CD4-positive, alpha-beta T cell treated with Interleukin-6 at 100 ng/mL for 8 hours (primary cell): ENCODE data around the gene OR10G3.
"Not testable (repeated sequence)": the region's sequence is repeated elsewhere in the genome, so short reads cannot be mapped to it uniquely, and the experiment has no call there.

Experiments used
- DNase-seq: peaks from one replicate; pipeline ENCODE4 v3.0.0-alpha.2; 2020; ENCODE audit warnings: mixed read lengths, low spot score

Gene OR10G3, protein sequence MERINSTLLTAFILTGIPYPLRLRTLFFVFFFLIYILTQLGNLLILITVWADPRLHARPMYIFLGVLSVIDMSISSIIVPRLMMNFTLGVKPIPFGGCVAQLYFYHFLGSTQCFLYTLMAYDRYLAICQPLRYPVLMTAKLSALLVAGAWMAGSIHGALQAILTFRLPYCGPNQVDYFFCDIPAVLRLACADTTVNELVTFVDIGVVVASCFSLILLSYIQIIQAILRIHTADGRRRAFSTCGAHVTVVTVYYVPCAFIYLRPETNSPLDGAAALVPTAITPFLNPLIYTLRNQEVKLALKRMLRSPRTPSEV

DNA sequence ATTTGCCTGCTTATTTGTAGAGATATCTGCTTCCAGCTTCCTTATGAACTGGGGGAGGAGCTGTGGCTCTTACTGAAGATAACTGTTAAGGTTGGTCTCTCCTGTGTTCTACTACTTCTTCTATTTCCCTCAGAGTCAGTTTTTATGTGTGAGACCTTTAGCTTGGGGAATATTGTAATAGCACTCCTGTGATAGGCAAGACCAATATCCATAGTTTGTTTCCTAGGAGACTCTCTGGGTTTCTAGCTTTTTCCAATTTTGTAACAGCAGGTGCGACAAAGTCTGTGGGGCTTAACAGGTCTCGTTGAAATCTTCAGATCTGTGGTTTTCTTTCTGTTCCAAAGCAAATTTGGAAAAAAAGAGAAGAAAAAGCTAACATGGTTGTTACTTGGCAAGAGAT lies at the start of gene OR10G3:
Gene OR10G3, minus strand, starts transcription at position 101 of the 400 bp plus-strand sequence. CDS start 9,332 bp downstream, outside the sequence.
- no peak for DNase-seq

DNA sequence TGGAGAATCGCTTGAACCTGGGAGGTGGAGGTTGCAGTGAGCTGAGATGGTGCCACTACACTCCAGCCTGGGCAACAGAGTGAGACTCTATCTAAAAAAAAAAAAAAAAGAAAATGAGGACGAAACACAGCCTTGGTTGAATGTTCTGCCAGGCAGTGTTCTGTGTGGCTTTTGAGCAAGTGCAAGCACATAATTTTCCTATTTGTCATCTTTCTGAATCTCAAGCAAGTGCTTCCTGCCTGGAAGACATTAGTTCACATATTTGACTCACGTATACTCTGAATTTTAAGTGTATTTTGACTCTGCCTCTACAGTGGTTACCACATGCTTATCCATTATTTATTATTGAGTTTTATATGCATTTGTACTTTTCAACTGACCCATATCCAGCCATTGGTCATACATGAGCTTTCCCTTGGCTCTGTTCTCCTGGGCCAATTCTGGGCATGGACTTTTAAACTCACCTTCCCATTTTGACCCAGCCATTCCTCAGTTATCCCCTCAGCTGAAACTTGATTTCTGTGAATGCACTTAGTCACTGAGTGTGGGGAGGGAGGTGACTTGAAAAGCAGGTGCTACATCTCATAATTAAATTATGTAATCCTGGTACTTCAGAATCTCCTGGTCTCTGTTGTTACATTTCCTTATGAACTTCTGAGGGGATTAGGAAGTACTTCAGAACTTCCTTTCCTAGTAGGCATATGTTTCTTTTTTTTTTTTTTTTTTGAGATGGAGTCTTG lies 46.8 kb upstream of the OR10G3 start:
- DNase-seq = no peak

DNA sequence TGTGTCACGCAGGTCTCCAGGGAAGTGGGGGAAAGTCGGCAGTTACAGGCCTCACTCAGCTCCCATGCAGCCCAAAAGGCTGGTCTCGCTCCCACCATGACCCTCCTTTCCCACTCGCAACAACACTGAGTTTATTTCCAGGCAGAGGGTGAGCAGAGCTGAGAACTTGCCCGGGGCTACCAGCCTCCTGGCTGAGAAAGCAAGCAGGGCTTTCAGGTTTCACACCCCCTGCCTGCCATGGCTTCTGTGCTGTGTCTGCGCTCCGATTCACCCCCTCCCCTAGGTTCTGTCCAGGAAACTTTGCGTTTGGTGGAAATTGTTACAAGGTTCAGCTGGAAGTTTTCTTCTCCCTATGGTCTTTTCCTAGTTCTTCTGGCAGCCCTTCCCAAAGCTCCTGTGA lies 37.7 kb upstream of the OR10G3 start:
- no peak for DNase-seq

DNA sequence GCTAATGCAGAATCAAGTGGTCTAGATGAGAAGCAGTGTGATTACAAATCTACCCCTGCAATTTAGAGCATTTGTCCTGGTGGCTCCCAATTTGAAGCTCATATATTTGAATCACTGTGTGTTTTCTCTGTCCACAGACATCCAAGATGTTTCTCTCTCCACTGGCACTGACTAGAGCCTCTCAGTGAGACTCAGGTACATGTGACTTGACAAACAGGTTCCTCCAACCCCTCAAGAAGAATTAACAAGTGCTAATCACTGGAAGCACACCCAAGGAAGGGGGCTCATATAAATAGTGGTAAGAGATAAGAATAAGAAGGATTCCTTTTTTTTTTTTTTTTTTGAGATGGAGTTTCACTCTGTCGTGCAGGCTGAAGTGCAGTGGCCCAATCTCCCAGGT lies 34.4 kb upstream of the OR10G3 start:
- DNase-seq = no peak

DNA sequence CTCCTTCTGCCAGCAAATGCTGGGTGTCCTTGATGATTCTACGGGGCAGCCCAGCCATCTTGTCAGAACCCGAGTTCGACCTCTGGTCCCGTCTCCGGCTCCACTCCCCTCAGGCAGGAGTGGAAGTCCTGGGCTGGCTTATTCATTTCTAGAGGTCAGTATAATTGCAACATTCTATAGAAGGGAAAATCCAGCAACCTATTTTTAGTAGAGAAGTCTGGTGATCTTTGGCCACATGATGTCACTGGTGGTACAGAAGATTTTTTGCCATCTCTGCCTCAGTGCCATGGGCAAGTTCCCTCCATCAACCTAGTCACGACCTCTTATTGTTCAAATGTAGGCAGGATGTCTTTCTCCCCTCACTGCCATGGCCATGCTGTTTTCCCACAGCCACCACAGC lies 32.4 kb upstream of the OR10G3 start:
- no peak for DNase-seq

DNA sequence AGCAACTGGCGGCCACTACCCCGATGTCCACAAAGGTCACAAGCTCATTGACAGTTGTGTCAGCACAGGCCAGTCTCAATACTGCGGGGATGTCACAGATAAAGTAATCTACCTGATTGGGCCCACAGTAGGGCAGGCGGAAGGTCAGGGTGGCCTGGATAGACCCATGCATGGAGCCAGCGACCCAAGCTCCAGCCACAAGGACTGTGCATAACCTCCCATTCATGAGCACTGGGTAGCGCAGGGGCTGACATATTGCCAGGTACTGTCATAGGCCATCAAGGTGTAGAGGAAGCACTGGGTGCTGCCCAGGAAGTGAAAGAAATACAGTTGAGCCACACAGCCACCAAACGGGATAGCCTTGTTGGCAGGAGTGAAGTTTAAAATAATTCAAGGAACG lies 22.3 kb upstream of the OR10G3 start:
- DNase-seq = not testable (repeated sequence)

DNA sequence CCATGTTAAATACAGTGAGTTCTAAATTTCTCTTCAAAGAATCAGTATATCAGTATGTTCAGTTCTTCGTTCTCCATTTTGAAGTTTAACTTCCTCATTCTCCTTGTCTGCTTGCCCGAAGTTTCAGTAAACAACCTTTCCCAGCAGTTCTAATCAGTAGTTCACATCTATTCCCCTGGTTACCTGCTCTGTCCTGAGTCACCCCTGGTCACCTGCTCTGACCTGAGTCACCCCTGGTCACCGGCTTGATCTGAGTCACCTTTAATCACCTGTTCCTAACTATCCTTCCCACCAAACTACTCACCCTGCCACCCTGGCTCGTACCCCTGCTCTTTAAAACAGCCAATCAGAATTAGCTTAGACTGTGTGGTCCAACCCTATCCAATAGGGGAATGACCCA lies 9.4 kb upstream of the OR10G3 start:
- DNase-seq = no peak

DNA sequence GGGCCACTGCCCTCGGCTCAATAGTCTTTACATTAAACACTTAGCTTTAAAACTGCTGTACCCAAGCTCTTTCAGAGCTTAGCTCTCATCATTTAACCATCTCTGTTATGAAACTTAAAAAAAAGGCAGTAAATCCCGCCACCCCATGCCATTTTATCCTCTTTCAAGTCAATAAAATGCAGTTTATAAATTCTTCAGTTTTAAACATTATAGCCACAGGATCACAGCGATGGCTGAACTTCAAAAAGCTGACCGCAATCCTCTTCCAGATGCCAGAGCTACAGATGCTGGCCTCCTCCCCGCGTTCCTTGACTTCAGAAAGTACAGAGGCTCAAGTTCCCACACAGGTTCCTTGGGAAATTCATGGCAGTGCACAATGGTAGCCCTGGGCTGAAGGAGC lies 4.2 kb downstream of the OR10G3 start:
- DNase-seq = no peak

DNA sequence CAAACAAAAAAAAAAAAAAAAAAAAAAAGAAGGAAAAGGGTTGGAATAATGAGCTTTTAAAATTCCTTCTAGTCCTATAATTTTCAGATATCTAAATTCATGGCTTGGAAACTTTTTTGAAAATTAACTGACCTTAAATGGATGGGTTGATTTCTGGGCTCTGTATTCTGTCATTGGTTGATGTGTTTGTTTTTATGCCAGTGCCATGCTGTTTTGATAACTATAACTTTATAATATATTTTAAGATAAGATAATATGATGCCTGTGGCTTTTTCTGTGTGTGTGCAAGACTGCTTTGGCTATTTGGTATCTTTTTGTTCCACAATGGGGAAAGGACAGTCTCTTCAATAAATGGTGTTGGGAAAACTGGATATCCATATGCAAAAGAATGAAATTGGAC lies 7.3 kb downstream of the OR10G3 start:
- DNase-seq = no peak

DNA sequence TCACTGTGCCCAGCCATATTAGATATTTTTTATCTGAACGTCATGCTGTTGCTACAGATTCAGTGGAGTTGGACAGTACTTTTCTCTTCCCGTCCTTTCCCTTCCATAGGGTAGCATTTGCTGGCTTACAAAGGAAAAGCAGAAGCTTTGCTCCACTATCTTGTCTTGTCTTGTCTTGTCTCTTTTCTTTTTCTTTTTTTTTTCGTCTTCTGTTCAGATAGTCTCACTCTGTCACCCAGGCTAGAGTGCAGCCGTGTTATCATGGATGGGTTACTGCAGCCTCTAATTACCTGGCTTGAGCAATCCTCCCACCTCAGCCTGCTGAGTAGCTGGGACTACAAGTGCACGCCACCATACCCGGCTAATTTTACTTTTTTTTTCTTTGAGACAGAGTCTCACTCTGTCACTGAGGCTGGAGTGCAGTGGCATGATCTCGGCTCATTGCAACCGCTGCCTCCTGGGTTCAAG lies 21.1 kb downstream of the OR10G3 start:
- DNase-seq = no peak

DNA sequence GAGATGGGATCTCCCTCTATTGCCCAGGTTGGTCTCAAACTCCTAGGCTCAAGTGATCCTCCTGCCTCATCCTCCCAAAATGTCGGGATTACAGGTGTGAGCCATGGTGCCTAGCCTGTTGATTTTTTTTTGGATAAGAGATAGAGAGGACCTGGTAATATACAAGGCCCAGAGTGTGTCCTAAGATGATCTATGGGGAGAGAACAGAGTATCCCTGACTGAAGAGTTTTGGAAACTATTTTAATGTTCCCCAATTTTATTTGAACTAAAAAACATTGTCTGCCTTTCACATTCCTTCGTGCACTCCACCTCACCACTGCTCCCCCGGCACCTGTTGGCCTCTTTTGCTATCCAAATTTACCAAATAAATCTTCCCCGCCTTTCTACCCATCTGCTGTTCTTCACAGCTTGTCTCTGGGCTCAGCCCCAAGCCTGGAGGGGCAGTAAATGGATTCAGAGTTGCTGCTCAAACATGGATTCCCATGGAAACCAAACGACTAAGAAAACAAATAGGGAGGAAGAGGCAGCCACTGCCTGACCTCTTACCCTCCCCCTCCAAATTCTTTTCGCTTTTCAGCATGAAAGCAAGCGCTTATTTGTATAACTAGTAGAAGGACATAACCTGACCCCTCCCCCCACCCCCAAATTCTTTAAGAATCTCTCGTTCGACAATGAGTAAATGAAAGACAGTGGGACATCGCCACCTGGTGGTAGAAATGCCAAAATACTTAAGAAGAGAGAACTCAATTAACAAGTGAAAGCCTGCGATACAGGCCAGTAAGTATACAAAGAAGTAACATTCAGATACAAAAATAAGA lies 22.6 kb downstream of the OR10G3 start:
- peak; percentile 74 for DNase-seq

DNA sequence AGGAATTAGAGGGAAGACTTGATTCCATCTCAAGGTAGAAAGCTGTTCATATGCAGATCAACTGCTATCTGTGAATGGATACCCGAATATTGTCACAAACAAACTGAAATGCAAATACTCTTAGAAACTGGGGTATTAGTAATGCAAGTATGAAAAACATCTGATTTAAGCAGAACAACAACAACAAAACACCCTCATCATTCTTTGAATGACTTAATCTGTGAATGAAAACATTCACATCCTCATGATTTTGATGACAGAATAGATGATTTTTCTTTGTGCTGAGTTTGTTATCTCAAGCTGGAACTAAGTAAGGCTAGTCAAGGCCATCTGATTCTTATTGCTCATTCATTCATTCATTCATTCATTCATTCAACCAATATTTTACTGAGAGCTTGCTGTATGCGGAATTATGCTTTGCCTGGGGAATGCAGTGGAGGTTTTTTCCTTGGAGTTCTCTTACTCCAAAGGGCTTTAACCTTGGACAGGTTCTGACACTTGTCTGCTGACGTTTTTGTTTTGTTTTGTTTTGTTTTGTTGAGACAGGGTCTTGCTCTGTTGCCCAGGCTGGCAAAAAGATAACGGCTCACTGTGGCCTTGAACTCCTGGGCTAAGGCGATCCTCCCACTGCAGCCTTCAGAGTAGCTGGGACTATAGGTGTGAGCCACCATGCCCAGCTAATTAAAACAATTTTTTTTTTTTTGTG lies 23.3 kb downstream of the OR10G3 start:
- DNase-seq = no peak

DNA sequence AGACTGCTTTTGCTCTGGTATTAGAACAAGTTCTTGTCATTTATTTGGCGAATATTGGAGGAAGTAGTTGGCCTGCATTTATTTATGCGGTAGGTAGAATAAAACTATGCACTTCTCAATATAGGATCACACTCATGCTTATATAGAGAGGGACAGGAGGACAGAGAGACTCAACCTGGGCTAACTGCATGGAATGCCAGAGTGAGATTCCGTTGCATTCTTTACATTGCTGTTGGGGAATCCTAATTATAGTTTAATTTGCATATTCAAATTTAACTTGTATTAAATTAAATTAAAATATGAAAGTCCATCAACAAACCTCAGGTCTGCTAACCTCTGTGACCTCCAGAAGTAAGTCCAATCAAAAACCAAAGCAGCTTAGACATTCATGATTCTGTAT lies 26.6 kb downstream of the OR10G3 start:
- no peak for DNase-seq

DNA sequence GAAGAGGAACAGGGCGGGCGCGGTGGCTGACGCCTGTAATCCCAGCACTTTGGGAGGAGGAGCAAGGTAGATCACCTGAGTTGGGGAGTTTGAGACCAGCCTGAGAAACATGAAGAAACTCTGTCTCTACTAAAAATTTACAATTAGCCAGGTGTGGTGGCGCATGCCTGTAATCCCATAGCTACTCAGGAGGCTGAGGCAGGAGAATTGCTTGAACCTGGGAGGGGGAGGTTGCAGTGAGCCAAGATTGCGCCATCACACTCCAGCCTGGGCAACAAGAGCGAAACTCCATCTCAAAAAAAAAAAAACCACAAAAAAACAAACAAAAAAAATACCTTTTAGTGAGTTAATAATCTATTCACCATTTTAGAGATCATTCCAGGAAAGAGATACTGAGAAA lies 35.3 kb downstream of the OR10G3 start:
- not testable (repeated sequence) for DNase-seq

DNA sequence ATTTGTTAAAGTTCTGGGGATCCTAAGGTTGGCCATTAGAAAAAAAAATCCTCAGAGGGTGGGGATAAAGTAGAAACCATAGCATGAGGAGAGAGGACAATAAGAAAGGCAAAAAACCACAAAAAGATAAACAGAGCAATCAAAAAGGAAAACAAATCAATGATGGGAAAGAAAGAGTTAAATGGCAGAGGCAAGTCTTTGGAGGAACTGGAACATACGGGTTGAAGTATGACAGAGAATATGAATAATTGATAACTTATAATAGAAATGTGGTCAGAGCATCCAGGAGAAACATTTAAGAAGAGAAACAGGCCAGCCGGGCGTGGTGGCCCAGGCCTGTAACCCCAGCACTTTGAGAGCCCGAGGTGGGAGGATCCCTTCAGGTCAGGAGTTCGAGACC lies 35.9 kb downstream of the OR10G3 start:
- DNase-seq = no peak

DNA sequence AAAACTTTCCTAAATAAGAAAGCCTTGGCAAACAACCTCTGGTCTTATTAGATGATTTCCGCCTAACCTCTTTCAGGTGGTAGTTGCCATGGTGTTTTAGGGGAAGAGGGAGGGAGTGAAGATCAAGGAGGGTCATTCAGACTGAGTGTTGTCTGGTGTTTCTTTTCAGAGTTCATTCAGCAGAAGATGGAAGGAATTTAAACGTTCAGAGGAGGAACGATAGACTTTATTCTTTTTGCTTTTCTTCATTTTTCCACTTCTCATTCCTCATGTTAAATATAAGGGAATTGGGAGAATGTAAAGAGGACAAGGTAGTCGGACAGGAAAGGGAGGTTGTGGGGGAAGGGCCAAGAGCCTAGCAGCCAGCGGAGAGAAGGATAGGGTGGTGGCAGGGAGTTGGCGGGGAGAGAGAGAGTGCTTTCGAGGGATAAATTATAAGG lies 36.3 kb downstream of the OR10G3 start:
- no peak for DNase-seq

DNA sequence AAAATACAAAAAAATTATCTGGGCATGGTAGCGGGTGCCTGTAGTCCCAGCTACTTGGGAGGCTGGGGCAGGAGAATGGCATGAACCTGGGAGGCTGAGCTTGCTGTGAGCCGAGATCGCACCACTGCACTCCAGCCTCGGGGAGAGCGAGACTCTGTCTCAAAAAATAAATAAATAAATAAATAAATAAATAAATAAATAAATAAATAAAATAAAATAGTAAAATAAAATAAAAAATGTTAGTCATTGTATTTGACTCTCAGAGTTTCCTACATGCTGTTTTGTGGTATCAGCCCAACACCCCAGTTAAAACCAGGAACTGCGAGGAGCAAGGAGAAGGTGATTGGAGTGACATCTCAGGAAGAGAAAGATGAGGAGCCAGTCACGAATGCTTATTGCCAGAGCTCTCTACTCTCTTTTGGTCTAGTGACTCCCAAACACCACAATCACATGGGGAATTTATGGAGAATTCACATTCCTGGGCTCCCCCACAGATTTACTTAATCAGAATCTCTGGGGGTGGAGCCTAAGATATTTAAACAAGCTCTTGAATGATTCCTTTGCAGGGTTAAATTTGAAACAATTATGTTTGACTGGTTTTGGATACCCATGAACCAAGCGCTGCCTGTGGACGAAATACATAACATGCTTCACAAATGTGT lies 38.3 kb downstream of the OR10G3 start:
- DNase-seq = no peak

DNA sequence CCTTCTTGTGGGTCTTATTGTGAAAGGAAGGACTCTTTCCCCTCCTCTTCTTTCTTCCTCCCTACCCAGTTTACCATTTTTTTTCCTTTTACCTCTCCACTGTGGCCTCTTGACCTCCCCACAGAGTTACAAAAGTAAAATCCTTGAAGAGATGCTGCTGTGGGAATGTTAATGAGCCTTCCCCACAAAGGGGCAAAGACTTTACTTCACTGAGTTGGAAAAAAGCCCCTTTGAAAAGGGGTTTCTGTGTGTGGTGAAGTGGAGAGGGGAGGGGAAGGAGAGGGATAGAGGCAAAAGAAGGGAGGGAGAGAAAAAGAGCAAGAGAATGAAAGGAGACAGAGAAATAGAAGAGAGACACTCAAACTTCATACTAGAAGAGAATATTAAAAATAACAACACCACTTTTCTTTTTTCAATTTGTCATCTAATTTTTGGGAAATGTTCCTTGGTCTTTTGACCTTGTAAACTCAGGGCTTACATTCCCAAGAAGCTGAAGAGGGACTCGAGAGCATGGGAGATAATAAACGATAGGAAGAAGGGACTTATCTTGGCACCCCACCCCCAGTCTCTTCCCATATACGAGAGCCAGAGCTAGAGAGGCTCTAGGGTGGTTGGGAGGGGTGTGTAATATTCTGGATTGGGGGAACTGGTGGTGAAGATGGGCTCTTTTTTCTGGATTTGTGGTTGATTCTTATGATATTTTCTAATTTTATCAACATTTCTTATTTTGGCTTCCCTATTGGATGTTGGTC lies 40.5 kb downstream of the OR10G3 start:
- no peak for DNase-seq

DNA sequence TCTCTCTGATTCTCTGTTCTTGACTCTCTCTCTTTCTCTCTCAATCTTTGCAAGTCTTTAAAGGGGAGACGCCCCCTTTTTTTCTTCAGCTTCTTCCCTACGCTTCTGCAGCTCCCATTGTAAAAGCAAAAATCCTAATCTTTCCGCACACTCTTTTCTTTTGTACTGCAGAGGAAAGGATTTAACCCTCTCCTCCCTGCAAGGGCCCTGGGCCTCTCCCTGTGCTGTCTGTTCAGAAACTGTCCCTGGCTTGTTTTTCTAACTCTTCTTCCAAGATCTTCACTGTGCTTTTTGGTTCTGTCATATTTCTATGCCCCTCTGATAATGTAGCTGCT lies 42.8 kb downstream of the OR10G3 start:
- no peak for DNase-seq

DNA sequence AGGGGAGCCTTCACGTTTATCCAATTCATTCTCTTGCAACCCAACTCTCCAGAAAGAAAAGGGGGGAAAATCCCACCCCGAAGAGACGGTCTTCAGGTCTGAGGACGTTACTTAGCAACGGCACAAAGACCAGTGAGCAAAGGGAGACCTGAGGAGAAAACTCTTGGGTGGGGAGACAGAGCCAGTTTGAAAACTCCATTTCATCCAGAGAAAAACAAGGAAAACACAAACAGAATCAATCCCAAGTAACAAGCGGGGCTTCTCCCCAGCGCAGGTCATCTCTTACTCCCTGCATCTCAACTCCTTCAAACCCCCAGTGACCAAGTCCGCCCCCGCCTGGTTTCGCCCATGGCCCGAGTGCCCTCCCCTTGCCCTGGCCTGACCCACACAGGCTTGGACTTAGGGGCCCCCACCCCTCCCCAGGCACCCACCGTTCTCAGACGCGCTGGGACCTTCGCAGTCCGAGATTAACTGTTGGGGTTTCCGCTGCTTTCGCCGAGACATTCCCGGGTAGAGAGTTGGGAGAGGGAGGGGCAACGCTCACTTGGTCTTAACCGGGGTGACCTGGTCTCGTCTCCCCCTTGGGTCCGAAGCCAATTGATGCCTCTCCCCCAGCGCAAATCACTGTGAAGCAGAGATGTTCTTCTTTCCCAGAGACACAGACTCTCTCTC lies 43.3 kb downstream of the OR10G3 start:
- no peak for DNase-seq
